HCT116 (cell line): ENCODE measurements around the gene TAX1BP1. TPM values are rescaled to one million over a fixed set of nuclear protein-coding genes. Genes with fewer than 3 reads are reported as not detected.

Experiments
- ATAC-seq: fragments of 200-7000 bp; cut with Tn5 transposase; 2 replicates; pipeline ENCODE4 v1.9.1; 2020; ENCODE audit warnings: mild to moderate bottlenecking, moderate library complexity
- BruUV-seq: library from RNA; stranded (reverse); fragments of 400-500 nt; replicated peaks from 2 replicates; lab custom pipeline; 2021; lab: Mats Ljungman, UMichigan
- CTCF ChIA-PET: fragments of 300-600 bp; sonication (Branson Sonifier 250); formaldehyde crosslinking; loops from one replicate; lab custom pipeline; 2021; ENCODE audit warnings: antibody characterized with exemption; lab: Charles Lee
- POLR2A ChIA-PET: fragments of 300-600, 350-600 bp; sonication (Branson Sonifier 250); formaldehyde crosslinking; loops from one replicate; lab custom pipeline; 2021; ENCODE audit warnings: antibody characterized with exemption; lab: Charles Lee
- RAD21 ChIA-PET, 2 experiments: fragments of 300-600 bp; sonication (Branson Sonifier 250); formaldehyde crosslinking; loops; one replicate each; lab custom pipeline; 2023; ENCODE audit warnings: low total read pairs in 2 of 2; ENCODE audit not compliant: uncharacterized antibody in 2 of 2, unreplicated experiment in 2 of 2, low non-redundant PET in 1 of 2; lab: Charles Lee
- DNase-seq: peaks from one replicate; pipeline ENCODE4 v3.0.0-alpha.2; 2010; ENCODE audit warnings: low read depth, low spot score
- H2AFZ ChIP-seq: fragments of 200-600 bp; shearing (Covaris generic), sonication (generic); 2 replicates; pipeline ENCODE4 v1.6.1; 2017; ENCODE audit warnings: low read depth, mixed run types, mixed read lengths, antibody characterized with exemption, low read length; ENCODE audit not compliant: poor library complexity, severe bottlenecking
- H3K27ac ChIP-seq: 2 replicates; pipeline ENCODE4 v1.5.1; 2012; ENCODE audit warnings: low read depth, low read length
- H3K27me3 ChIP-seq: fragments of 200-600 bp; sonication (generic); 2 replicates; pipeline ENCODE4 v1.6.1; 2016; ENCODE audit warnings: mixed run types, low read length, mixed read lengths; ENCODE audit not compliant: insufficient read depth
- H3K36me3 ChIP-seq, 2 experiments: fragments of 200-500 bp in 1 of 2; fragments of 200-600 bp in 1 of 2; sonication (Bioruptor generic) in 1 of 2; sonication (generic) in 1 of 2; 2 replicates each; pipeline versions ENCODE4 v1.5.1 to v1.6.1; 2014 to 2016; ENCODE audit warnings: low read length in 2 of 2, inconsistent platforms in 1 of 2, mixed read lengths in 1 of 2, mixed run types in 1 of 2; ENCODE audit not compliant: insufficient read depth in 2 of 2, control insufficient read depth in 1 of 2
- H3K4me1 ChIP-seq, 2 experiments: fragments of 200-600 bp in 1 of 2; sonication (generic) in 1 of 2; 2 replicates each; pipeline versions ENCODE4 v1.5.1 to v1.6.1; 2012 to 2017; ENCODE audit warnings: low read length in 2 of 2, inconsistent platforms in 1 of 2, mild to moderate bottlenecking in 1 of 2, mixed read lengths in 1 of 2, mixed run types in 1 of 2, moderate library complexity in 1 of 2; ENCODE audit not compliant: insufficient read depth in 2 of 2, control insufficient read depth in 1 of 2
- H3K4me2 ChIP-seq: fragments of 200-600 bp; sonication (generic); 2 replicates; pipeline ENCODE4 v1.6.1; 2017; ENCODE audit warnings: mixed run types, low read length, mixed read lengths
- H3K4me3 ChIP-seq, 2 experiments: fragments of 200-600 bp in 1 of 2; sonication (generic) in 1 of 2; replicated peaks in 1 of 2; 2 replicates each; pipeline ENCODE4 v1.5.1; 2011 to 2016; ENCODE audit warnings: low read length in 2 of 2, control low read depth in 1 of 2, low read depth in 1 of 2, mild to moderate bottlenecking in 1 of 2, mixed read lengths in 1 of 2, mixed run types in 1 of 2
- H3K79me2 ChIP-seq: fragments of 200-600 bp; sonication (generic); 2 replicates; pipeline ENCODE4 v1.6.1; 2017; ENCODE audit warnings: mild to moderate bottlenecking, mixed run types, low read length, moderate library complexity, mixed read lengths; ENCODE audit not compliant: insufficient read depth
- H3K9ac ChIP-seq: fragments of 200-600 bp; sonication (generic); 2 replicates; pipeline ENCODE4 v1.6.1; 2016; ENCODE audit warnings: low read length, mixed read lengths
- H3K9me2 ChIP-seq: fragments of 200-600 bp; sonication (generic), shearing (Covaris generic); 2 replicates; pipeline ENCODE4 v1.6.1; 2017; ENCODE audit warnings: mixed run types, mild to moderate bottlenecking, moderate library complexity; ENCODE audit not compliant: insufficient read depth
- H3K9me3 ChIP-seq, 2 experiments: fragments of 200-500 bp in 1 of 2; fragments of 200-600 bp in 1 of 2; sonication (Bioruptor generic) in 1 of 2; sonication (generic) in 1 of 2; 2 replicates each; pipeline ENCODE4 v1.6.1; 2014 to 2017; ENCODE audit warnings: low read length in 2 of 2, mixed read lengths in 2 of 2, inconsistent platforms in 1 of 2, low read depth in 1 of 2, mild to moderate bottlenecking in 1 of 2, mixed run types in 1 of 2, moderate library complexity in 1 of 2; ENCODE audit not compliant: control insufficient read depth in 1 of 2, insufficient read depth in 1 of 2
- H4K20me1 ChIP-seq: fragments of 200-600 bp; sonication (generic), shearing (Covaris generic); 2 replicates; pipeline ENCODE4 v1.6.1; 2017; ENCODE audit warnings: mixed run types, mild to moderate bottlenecking, moderate library complexity; ENCODE audit not compliant: insufficient read depth
- CEBPB ChIP-seq: IDR thresholded peaks from 2 replicates; pipeline ENCODE4 v1.6.1; 2012; ENCODE audit warnings: low read depth
- EGR1 ChIP-seq: IDR thresholded peaks from 2 replicates; pipeline ENCODE4 v1.6.1; 2012; ENCODE audit warnings: low read depth
- JUND ChIP-seq: IDR thresholded peaks from 2 replicates; pipeline ENCODE4 v1.6.1; 2012
- POLR2A ChIP-seq: IDR thresholded peaks from 2 replicates; pipeline ENCODE4 v1.7.0; 2011; ENCODE audit warnings: borderline replicate concordance; ENCODE audit not compliant: insufficient read depth, insufficient read length; ENCODE audit errors: extremely low read depth
- RAD21 ChIP-seq: IDR thresholded peaks from 2 replicates; pipeline ENCODE4 v1.6.1; 2012; ENCODE audit warnings: low read depth, mild to moderate bottlenecking
- SIN3A ChIP-seq: IDR thresholded peaks from 2 replicates; pipeline ENCODE4 v1.6.1; 2012; ENCODE audit warnings: low read depth
- SP1 ChIP-seq: IDR thresholded peaks from 2 replicates; pipeline ENCODE4 v1.6.1; 2012; ENCODE audit warnings: low read depth
- SRF ChIP-seq: IDR thresholded peaks from 2 replicates; pipeline ENCODE4 v1.6.1; 2012; ENCODE audit warnings: low read depth
- TCF7L2 ChIP-seq: IDR thresholded peaks from 2 replicates; pipeline ENCODE4 v1.7.0; 2011; ENCODE audit warnings: borderline replicate concordance, inconsistent platforms; ENCODE audit not compliant: insufficient read depth, insufficient read length; ENCODE audit errors: extremely low read depth
- intact Hi-C: fragments of 100-400 bp; cut with micrococcal nuclease; formaldehyde crosslinking; loops from 2 replicates; pipeline ENCODE4 v1.10.0; 2022
- total RNA-seq: library from RNA; stranded (reverse); gene quantifications from one replicate; pipeline ENCODE4 v1.2.1, GENCODE V29; 2021; ENCODE audit not compliant: unreplicated experiment
- TF ChIP-seq, protein P1 (sequence below), 3 experiments: fragments of 200-600 bp in 1 of 3; sonication (generic) in 1 of 3; IDR thresholded peaks in 2 of 3; conservative IDR thresholded peaks in 1 of 3; 2 replicates each; pipeline ENCODE4 v1.5.1; 2012 to 2017; ENCODE audit warnings: low read depth in 2 of 3, low read length in 2 of 3, antibody characterized with exemption in 1 of 3, borderline replicate concordance in 1 of 3, control low read depth in 1 of 3, mild to moderate bottlenecking in 1 of 3, mixed read lengths in 1 of 3, mixed run types in 1 of 3, moderate library complexity in 1 of 3; ENCODE audit not compliant: insufficient read depth in 1 of 3
- TF ChIP-seq, protein P2 (sequence below): IDR thresholded peaks from 2 replicates; pipeline ENCODE4 v1.6.1; 2012; ENCODE audit warnings: low read depth

TAX1BP1 gene
- total RNA-seq, 1 experiment from 2014 or later: 68.1 TPM

DNA sequence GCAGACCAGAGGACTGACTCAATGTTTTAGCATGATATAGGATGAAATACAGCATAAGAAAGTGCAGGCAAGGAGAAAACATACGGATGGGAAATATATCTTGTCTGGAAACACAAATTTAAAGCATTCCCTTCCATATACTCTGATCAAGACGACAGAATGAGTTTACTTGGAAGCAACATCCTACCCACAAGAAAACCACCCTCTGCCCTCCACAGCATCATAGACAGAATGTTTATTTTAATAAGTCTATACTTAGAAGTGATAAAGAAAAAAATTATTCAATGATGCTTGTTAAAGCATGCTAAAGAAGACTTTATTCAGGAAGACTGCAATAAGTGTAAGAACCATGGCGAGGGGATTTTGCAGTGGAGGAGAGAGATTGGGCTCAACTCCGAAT, 44.9 kb upstream of the TAX1BP1 start:
- no peaks in the 10 kb centered on the region for H4K20me1 ChIP-seq
- H3K36me3 ChIP-seq: no peaks in the 10 kb centered on the region
- no peak overlapping the region for H3K27ac ChIP-seq
- no peaks in the 10 kb centered on the region for H3K27me3 ChIP-seq
- BruUV-seq: no TSS peak
- no peaks in the 10 kb centered on the region for H3K9me2 ChIP-seq
- H3K9ac ChIP-seq: no peak overlapping the region
- no peak overlapping the region for H3K4me3 ChIP-seq
- RAD21 ChIA-PET: no interaction called here
- peaks cover 6 to 13% of the 10 kb centered on the region in 2 experiments; a peak in 3 of 4 replicates for H3K4me1 ChIP-seq
- H3K9me3 ChIP-seq: no peaks in the 10 kb centered on the region
- H3K4me2 ChIP-seq: no peak overlapping the region
- intact Hi-C loops: loop anchor here (10.0 kb wide), 1 partner anchor 400 kb away; no protein-coding TSS in a partner anchor
- CTCF ChIA-PET: no interaction called here
- POLR2A ChIA-PET: interaction anchor here (1.7 kb wide), 1 partner anchor 32 kb away, joined by 5 read pairs; the partner anchor contains the start of gene HIBADH
- no peak overlapping the region for H2AFZ ChIP-seq
- DNase-seq: no peak
- TF ChIP-seq TCF7L2 (no peak), EGR1 (no peak), JUND (no peak), POLR2A (no peak), SP1 (no peak)
- TF ChIP-seq, protein P1, sequence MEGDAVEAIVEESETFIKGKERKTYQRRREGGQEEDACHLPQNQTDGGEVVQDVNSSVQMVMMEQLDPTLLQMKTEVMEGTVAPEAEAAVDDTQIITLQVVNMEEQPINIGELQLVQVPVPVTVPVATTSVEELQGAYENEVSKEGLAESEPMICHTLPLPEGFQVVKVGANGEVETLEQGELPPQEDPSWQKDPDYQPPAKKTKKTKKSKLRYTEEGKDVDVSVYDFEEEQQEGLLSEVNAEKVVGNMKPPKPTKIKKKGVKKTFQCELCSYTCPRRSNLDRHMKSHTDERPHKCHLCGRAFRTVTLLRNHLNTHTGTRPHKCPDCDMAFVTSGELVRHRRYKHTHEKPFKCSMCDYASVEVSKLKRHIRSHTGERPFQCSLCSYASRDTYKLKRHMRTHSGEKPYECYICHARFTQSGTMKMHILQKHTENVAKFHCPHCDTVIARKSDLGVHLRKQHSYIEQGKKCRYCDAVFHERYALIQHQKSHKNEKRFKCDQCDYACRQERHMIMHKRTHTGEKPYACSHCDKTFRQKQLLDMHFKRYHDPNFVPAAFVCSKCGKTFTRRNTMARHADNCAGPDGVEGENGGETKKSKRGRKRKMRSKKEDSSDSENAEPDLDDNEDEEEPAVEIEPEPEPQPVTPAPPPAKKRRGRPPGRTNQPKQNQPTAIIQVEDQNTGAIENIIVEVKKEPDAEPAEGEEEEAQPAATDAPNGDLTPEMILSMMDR (IDR thresholded peaks at IDR 0.05 in 2 of 3, conservative IDR thresholded peaks at IDR 0.05 in 1 of 3; ENCODE audit: borderline replicate concordance in 1 of 3, insufficient read depth in 1 of 3, low read depth in 2 of 3, low read length in 2 of 3): no peak
- ATAC-seq: no peak
- no peaks in the 10 kb centered on the region for H3K79me2 ChIP-seq

DNA sequence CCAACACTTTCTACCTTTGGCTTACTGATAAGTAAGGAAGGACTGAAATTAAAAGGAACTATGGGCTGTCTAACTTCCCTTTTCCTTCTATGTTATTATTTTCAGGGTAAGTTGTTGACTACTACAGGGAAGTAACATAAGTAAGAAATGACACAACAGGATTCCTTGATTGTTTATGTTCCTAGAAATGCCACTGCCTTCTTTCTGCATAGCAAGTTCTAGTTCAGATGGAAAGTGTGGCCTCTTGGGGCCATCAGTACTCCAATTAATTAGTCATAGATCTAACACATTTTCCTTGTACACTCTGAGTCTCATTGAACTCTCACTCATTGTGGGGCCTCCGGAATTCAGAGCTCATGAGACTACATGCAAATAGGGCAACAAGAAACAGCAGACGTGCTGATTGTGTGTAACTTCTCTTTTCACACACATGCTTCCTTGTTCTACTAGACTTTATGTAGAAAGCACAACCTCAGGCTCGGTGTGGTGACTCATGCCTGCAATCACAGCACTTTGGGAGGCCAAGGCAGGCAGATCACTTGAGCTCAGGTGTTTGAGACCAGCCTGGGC, 42.0 kb upstream of the TAX1BP1 start:
- ATAC-seq: peak; percentile 67
- no peaks in the 10 kb centered on the region for H3K27me3 ChIP-seq
- CTCF ChIA-PET: no interaction called here
- TF ChIP-seq, protein P1 (IDR thresholded peaks at IDR 0.05 in 2 of 3, conservative IDR thresholded peaks at IDR 0.05 in 1 of 3; ENCODE audit: borderline replicate concordance in 1 of 3, insufficient read depth in 1 of 3, low read depth in 2 of 3, low read length in 2 of 3): no peak
- TF ChIP-seq SIN3A (no peak), CEBPB (no peak), SP1 (0 out of 2 replicates have a peak, but pooled peaks have one; percentile 18), RAD21 (no peak), SRF (no peak), JUND (peak; percentile 52)
- TF ChIP-seq, protein P2, sequence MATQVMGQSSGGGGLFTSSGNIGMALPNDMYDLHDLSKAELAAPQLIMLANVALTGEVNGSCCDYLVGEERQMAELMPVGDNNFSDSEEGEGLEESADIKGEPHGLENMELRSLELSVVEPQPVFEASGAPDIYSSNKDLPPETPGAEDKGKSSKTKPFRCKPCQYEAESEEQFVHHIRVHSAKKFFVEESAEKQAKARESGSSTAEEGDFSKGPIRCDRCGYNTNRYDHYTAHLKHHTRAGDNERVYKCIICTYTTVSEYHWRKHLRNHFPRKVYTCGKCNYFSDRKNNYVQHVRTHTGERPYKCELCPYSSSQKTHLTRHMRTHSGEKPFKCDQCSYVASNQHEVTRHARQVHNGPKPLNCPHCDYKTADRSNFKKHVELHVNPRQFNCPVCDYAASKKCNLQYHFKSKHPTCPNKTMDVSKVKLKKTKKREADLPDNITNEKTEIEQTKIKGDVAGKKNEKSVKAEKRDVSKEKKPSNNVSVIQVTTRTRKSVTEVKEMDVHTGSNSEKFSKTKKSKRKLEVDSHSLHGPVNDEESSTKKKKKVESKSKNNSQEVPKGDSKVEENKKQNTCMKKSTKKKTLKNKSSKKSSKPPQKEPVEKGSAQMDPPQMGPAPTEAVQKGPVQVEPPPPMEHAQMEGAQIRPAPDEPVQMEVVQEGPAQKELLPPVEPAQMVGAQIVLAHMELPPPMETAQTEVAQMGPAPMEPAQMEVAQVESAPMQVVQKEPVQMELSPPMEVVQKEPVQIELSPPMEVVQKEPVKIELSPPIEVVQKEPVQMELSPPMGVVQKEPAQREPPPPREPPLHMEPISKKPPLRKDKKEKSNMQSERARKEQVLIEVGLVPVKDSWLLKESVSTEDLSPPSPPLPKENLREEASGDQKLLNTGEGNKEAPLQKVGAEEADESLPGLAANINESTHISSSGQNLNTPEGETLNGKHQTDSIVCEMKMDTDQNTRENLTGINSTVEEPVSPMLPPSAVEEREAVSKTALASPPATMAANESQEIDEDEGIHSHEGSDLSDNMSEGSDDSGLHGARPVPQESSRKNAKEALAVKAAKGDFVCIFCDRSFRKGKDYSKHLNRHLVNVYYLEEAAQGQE: no peak

More for the DNA sequence above, 42.0 kb upstream of the TAX1BP1 start:
- no peaks in the 10 kb centered on the region for H3K9me2 ChIP-seq
- peaks cover 6 to 13% of the 10 kb centered on the region in 2 experiments; a peak in 3 of 4 replicates for H3K4me1 ChIP-seq
- no peaks in the 10 kb centered on the region for H3K36me3 ChIP-seq
- no peaks in the 10 kb centered on the region for H3K9me3 ChIP-seq
- POLR2A ChIA-PET: no interaction called here
- peak; percentile 8 for DNase-seq
- BruUV-seq: no TSS peak
- H2AFZ ChIP-seq: peak overlapping the region; percentile 67
- H3K79me2 ChIP-seq: no peaks in the 10 kb centered on the region
- RAD21 ChIA-PET: no interaction called here
- no peak overlapping the region for H3K4me3 ChIP-seq
- no peaks in the 10 kb centered on the region for H4K20me1 ChIP-seq
- H3K4me2 ChIP-seq: peak overlapping the region; percentile 27
- H3K9ac ChIP-seq: no peak overlapping the region
- H3K27ac ChIP-seq: peak overlapping the region; percentile 8; the same call in 1 of the 2 replicates
- intact Hi-C loops: loop anchor here (10.0 kb wide), 1 partner anchor 397 kb away; no protein-coding TSS in a partner anchor
